ENCODE results near the gene MYO1G.

The MYO1G gene

GRCh38 chr7:44943631-44944030 lies 35.2 kb downstream of the MYO1G start:
- Histone ChIP-seq H3K9me3 (ENCODE audit: insufficient read depth, low read depth, low read length) (no peaks in the 10 kb centered on the region), H3K9me2 (replicated peaks; ENCODE audit: low read depth, low read length) (no peaks in the 10 kb centered on the region), H3K79me2 (ENCODE audit: insufficient read depth, low read length) (no peaks in the 10 kb centered on the region), H3K27me3 (ENCODE audit: insufficient read depth, low read length, poor library complexity, severe bottlenecking) (no peaks in the 10 kb centered on the region), H3K4me2 (ENCODE audit: low read depth, low read length, poor library complexity, severe bottlenecking) (no peak overlapping the region), H2AFZ (ENCODE audit: low read length) (no peak overlapping the region), H3K4me1 (ENCODE audit: insufficient read depth, low read length, poor library complexity, severe bottlenecking) (no peaks in the 10 kb centered on the region), H3K9ac (ENCODE audit: low read depth, low read length, poor library complexity, severe bottlenecking) (no peak overlapping the region), H3K4me3 (ENCODE audit: low read length, poor library complexity, severe bottlenecking) (no peak overlapping the region), H3K36me3 (ENCODE audit: insufficient read depth, low read length) (no peaks in the 10 kb centered on the region), H4K20me1 (ENCODE audit: insufficient read depth, low read length, poor library complexity, severe bottlenecking) (no peaks in the 10 kb centered on the region), H3F3A (ENCODE audit: low read depth) (no peaks in the 10 kb centered on the region)
- no peak for TF ChIP-seq EZH2phosphoT487 (IDR thresholded peaks at IDR 0.05; ENCODE audit: borderline replicate concordance)
- TF ChIP-seq, protein P1, sequence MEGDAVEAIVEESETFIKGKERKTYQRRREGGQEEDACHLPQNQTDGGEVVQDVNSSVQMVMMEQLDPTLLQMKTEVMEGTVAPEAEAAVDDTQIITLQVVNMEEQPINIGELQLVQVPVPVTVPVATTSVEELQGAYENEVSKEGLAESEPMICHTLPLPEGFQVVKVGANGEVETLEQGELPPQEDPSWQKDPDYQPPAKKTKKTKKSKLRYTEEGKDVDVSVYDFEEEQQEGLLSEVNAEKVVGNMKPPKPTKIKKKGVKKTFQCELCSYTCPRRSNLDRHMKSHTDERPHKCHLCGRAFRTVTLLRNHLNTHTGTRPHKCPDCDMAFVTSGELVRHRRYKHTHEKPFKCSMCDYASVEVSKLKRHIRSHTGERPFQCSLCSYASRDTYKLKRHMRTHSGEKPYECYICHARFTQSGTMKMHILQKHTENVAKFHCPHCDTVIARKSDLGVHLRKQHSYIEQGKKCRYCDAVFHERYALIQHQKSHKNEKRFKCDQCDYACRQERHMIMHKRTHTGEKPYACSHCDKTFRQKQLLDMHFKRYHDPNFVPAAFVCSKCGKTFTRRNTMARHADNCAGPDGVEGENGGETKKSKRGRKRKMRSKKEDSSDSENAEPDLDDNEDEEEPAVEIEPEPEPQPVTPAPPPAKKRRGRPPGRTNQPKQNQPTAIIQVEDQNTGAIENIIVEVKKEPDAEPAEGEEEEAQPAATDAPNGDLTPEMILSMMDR (conservative IDR thresholded peaks at IDR 0.05; ENCODE audit: low read length), result no peak

GRCh38 chr7:44937426-44937825 lies 41.4 kb downstream of the MYO1G start:
- Histone ChIP-seq H3K9ac (ENCODE audit: low read depth, low read length, poor library complexity, severe bottlenecking) (no peak overlapping the region), H3K4me1 (ENCODE audit: insufficient read depth, low read length, poor library complexity, severe bottlenecking) (peaks cover 8% of the 10 kb centered on the region), H2AFZ (ENCODE audit: low read length) (no peak overlapping the region), H3K4me2 (ENCODE audit: low read depth, low read length, poor library complexity, severe bottlenecking) (no peak overlapping the region), H3F3A (ENCODE audit: low read depth) (no peaks in the 10 kb centered on the region), H3K27me3 (ENCODE audit: insufficient read depth, low read length, poor library complexity, severe bottlenecking) (no peaks in the 10 kb centered on the region), H3K36me3 (ENCODE audit: insufficient read depth, low read length) (no peaks in the 10 kb centered on the region), H3K9me3 (ENCODE audit: insufficient read depth, low read depth, low read length) (no peaks in the 10 kb centered on the region), H3K4me3 (ENCODE audit: low read length, poor library complexity, severe bottlenecking) (no peak overlapping the region), H3K9me2 (replicated peaks; ENCODE audit: low read depth, low read length) (no peaks in the 10 kb centered on the region), H3K79me2 (ENCODE audit: insufficient read depth, low read length) (no peaks in the 10 kb centered on the region), H4K20me1 (ENCODE audit: insufficient read depth, low read length, poor library complexity, severe bottlenecking) (no peaks in the 10 kb centered on the region)
- TF ChIP-seq, protein P1 (conservative IDR thresholded peaks at IDR 0.05; ENCODE audit: low read length), result no peak
- TF ChIP-seq EZH2phosphoT487 (IDR thresholded peaks at IDR 0.05; ENCODE audit: borderline replicate concordance), result no peak

DNA sequence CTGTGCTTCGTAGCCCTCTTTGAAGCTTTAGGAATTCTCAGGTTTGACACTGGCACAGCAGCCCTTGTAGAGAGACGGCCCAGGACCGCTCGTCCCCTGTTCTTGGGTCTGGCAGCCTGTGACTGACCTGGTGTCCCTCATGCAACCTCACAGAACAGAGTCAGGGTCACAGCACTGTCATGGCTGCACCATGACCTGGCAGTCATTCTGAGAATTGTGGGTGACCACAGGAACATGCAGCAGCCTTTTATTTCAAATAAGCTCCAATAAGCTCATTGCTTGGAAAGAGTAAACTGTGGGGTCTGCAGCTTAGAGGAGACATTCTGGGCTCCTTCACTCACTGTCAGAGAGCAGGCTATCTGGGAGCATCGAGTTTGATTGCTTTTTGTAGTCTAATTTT lies 42.5 kb downstream of the MYO1G start:
- Histone ChIP-seq H3K4me1 (ENCODE audit: insufficient read depth, low read length, poor library complexity, severe bottlenecking) (peaks cover 8% of the 10 kb centered on the region), H3K9me2 (replicated peaks; ENCODE audit: low read depth, low read length) (no peaks in the 10 kb centered on the region), H3F3A (ENCODE audit: low read depth) (no peaks in the 10 kb centered on the region), H3K9me3 (ENCODE audit: insufficient read depth, low read depth, low read length) (no peaks in the 10 kb centered on the region), H3K9ac (ENCODE audit: low read depth, low read length, poor library complexity, severe bottlenecking) (no peak overlapping the region), H2AFZ (ENCODE audit: low read length) (no peak overlapping the region), H3K27me3 (ENCODE audit: insufficient read depth, low read length, poor library complexity, severe bottlenecking) (no peaks in the 10 kb centered on the region), H4K20me1 (ENCODE audit: insufficient read depth, low read length, poor library complexity, severe bottlenecking) (no peaks in the 10 kb centered on the region), H3K4me3 (ENCODE audit: low read length, poor library complexity, severe bottlenecking) (no peak overlapping the region), H3K4me2 (ENCODE audit: low read depth, low read length, poor library complexity, severe bottlenecking) (no peak overlapping the region), H3K36me3 (ENCODE audit: insufficient read depth, low read length) (no peaks in the 10 kb centered on the region), H3K79me2 (ENCODE audit: insufficient read depth, low read length) (no peaks in the 10 kb centered on the region)
- no peak for TF ChIP-seq EZH2phosphoT487 (IDR thresholded peaks at IDR 0.05; ENCODE audit: borderline replicate concordance)
- TF ChIP-seq, protein P1 (conservative IDR thresholded peaks at IDR 0.05; ENCODE audit: low read length), result no peak

All from Loucy (cell line).